ENCODE measurements around the gene MAPK14. TPM values are rescaled to one million over a fixed set of nuclear protein-coding genes. Genes with fewer than 3 reads are reported as not detected.

MAPK14 gene
- total and polyA plus RNA-seq, 9 of the 15 experiments (the other 6 are each of a cell fraction or from before 2014, with no cell fraction given) = 8.8 to 62.7 (median 35.5) TPM

DNA sequence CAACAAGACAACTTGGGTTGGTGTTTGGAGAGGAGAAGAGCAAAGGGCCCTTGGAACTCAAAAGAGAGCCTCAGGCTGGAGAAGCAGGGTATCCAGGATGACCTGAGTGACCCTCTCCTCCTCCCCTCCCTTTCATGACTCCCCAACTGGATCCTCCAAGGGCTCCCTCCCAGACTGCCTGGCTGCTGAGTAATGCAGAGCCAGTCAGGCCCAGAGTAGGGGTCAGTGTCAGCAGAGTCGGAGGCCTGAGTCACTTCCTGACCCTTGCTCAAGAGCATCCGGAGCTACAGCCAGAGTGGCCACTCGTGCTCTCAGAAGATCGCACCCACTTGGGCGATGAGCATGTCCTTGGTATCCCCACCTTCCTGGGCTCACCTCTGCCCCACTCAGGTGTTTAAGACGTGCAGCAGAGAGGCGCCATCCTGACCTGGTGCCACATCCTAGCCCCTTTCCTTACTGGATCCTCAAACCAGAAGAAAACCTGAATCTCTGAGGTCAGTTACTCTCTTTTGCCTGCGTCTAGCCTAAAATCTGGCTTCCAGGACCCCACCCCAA, 99.9 kb downstream of the MAPK14 start (continued):
- TF ChIP-seq, protein P1, sequence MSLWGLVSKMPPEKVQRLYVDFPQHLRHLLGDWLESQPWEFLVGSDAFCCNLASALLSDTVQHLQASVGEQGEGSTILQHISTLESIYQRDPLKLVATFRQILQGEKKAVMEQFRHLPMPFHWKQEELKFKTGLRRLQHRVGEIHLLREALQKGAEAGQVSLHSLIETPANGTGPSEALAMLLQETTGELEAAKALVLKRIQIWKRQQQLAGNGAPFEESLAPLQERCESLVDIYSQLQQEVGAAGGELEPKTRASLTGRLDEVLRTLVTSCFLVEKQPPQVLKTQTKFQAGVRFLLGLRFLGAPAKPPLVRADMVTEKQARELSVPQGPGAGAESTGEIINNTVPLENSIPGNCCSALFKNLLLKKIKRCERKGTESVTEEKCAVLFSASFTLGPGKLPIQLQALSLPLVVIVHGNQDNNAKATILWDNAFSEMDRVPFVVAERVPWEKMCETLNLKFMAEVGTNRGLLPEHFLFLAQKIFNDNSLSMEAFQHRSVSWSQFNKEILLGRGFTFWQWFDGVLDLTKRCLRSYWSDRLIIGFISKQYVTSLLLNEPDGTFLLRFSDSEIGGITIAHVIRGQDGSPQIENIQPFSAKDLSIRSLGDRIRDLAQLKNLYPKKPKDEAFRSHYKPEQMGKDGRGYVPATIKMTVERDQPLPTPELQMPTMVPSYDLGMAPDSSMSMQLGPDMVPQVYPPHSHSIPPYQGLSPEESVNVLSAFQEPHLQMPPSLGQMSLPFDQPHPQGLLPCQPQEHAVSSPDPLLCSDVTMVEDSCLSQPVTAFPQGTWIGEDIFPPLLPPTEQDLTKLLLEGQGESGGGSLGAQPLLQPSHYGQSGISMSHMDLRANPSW (CRISPR knock-in tag; IDR thresholded peaks at IDR 0.05) = no peak

DNA sequence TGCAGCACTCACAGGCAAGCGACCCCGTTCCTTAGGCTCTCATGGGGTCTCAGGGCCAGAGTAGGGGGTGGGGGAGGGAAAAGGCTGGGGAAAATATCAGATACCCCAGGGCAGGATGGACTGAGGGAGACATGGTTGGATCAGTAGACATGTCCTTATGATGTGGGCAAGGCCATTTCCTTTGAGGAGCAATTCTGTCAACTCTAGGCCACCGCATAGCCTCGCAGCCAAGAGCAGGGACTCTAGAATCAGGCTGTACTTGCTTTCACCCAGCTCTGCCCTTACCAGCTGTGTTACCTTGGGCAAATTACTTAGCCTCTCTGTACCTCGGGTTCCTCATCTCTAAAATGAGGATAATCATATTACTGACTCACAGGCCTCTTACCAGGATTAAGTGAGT, 100.5 kb downstream of the MAPK14 start:
- no peak for ATAC-seq
- no peak overlapping the region for H3K4me3 ChIP-seq
- H3K4me2 ChIP-seq (ENCODE audit: insufficient read depth, low read length) = peak overlapping the region; percentile 44
- no peaks in the 10 kb centered on the region for H3K9me1 ChIP-seq (ENCODE audit: control insufficient read depth, insufficient read depth, low read length)
- H3K9me3 ChIP-seq (replicated peaks; ENCODE audit: control insufficient read depth, insufficient read depth, low read depth, low read length) = no peaks in the 10 kb centered on the region
- BruUV-seq (replicated peaks) = TSS peak; percentile 82
- H3K9ac ChIP-seq (ENCODE audit: insufficient read depth in 1 of 2, low read depth in 2 of 2, low read length in 2 of 2) = peak overlapping the region in 1 of 2 experiments; percentile 21; a peak in 1 of 4 replicates
- POLR2A ChIA-PET = interaction anchor here (1.0 kb wide), 1 partner anchor 32 kb away, joined by 3 read pairs; no protein-coding TSS in a partner anchor
- no peak for FAIRE-seq
- CTCF ChIA-PET (ENCODE audit: low intra/inter-chr PET ratio) = no interaction called here
- H4K20me1 ChIP-seq (replicated peaks; ENCODE audit: control insufficient read depth, insufficient read depth, low read length) = no peaks in the 10 kb centered on the region
- in situ Hi-C loops (cut with MboI) = no loop called here
- no peaks in the 10 kb centered on the region for H3K79me2 ChIP-seq (ENCODE audit: control insufficient read depth, insufficient read depth, low read length)
- 61% methylated on average over 5 of the region's 5 CpGs for WGBS (ENCODE audit: insufficient coverage, low coverage, missing lambda C conversion rate)
- DNase-seq (ENCODE audit: extremely low read depth in 1 of 4, low spot score in 3 of 4) = no peak
- H3K27me3 ChIP-seq (ENCODE audit: control insufficient read depth in 2 of 2, insufficient read depth in 2 of 2, low read length in 2 of 2) = peaks cover under 1 to 7% of the 10 kb centered on the region in 2 experiments; a peak in 3 of 5 replicates
- peaks cover 26 to 32% of the 10 kb centered on the region in 2 experiments for H3K4me1 ChIP-seq (replicated peaks in 1 of 2; ENCODE audit: control insufficient read depth in 2 of 2, insufficient read depth in 2 of 2, low read length in 2 of 2)
- no peaks in the 10 kb centered on the region for H3K36me3 ChIP-seq (ENCODE audit: control insufficient read depth, insufficient read depth, low read length)
- H2AFZ ChIP-seq (ENCODE audit: low read depth, low read length) = peak overlapping the region; percentile 74
- peak overlapping the region; percentile 69; the same call in 2 of the 3 replicates for H3K27ac ChIP-seq (ENCODE audit: extremely low read depth, low read depth, low read length)
- intact Hi-C loops (cut with micrococcal nuclease) = no loop called here
- no peak for TF ChIP-seq RBM25 (IDR thresholded peaks at IDR 0.05; ENCODE audit: low read depth, low read length, severe bottlenecking)
- TF ChIP-seq, protein P2, sequence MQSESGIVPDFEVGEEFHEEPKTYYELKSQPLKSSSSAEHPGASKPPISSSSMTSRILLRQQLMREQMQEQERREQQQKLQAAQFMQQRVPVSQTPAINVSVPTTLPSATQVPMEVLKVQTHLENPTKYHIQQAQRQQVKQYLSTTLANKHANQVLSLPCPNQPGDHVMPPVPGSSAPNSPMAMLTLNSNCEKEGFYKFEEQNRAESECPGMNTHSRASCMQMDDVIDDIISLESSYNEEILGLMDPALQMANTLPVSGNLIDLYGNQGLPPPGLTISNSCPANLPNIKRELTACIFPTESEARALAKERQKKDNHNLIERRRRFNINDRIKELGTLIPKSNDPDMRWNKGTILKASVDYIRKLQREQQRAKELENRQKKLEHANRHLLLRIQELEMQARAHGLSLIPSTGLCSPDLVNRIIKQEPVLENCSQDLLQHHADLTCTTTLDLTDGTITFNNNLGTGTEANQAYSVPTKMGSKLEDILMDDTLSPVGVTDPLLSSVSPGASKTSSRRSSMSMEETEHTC (IDR thresholded peaks at IDR 0.05) = no peak
- TF ChIP-seq BCOR (IDR thresholded peaks at IDR 0.05) = peak; percentile 37; the same call in 1 of the 2 replicates
- 0 out of 2 replicates have a peak, but pooled peaks have one; percentile 5 for TF ChIP-seq PHF8 (IDR thresholded peaks at IDR 0.05; ENCODE audit: borderline replicate concordance, low read length)
- no peak for TF ChIP-seq NEUROD1 (IDR thresholded peaks at IDR 0.05; ENCODE audit: borderline replicate concordance, low read depth, low read length, partially characterized antibody)
- no peak for TF ChIP-seq ZC3H11A (IDR thresholded peaks at IDR 0.05; ENCODE audit: low read depth, low read length)
- no peak for TF ChIP-seq TAF15 (IDR thresholded peaks at IDR 0.05; ENCODE audit: low read depth, low read length)
- TF ChIP-seq ZNF57 (CRISPR knock-in tag; IDR thresholded peaks at IDR 0.05) = no peak
- TF ChIP-seq POLR2B (IDR thresholded peaks at IDR 0.05; ENCODE audit: low read depth, partially characterized antibody) = no peak
- no peak for TF ChIP-seq SAP30 (IDR thresholded peaks at IDR 0.05; ENCODE audit: borderline replicate concordance, insufficient read depth, low read depth, low read length, poor library complexity, severe bottlenecking)
- no peak for TF ChIP-seq PTRF (tag; IDR thresholded peaks at IDR 0.05)
- TF ChIP-seq KDM1A (IDR thresholded peaks at IDR 0.05) = 0 out of 4 replicates have a peak, but pooled peaks of 1 of the 2 experiments have one; percentile 8
- no peak for TF ChIP-seq CBX3 (IDR thresholded peaks at IDR 0.05; ENCODE audit: borderline replicate concordance in 1 of 2, low read length in 2 of 2)
- no peak for TF ChIP-seq HSF4 (CRISPR knock-in tag; IDR thresholded peaks at IDR 0.05; ENCODE audit: borderline replicate concordance)
- TF ChIP-seq TOE1 (IDR thresholded peaks at IDR 0.05; ENCODE audit: borderline replicate concordance) = no peak
- no peak for TF ChIP-seq TOE1 (CRISPR knock-in tag; IDR thresholded peaks at IDR 0.05; ENCODE audit: borderline replicate concordance, low read depth)
